B cell (primary cell): ENCODE measurements around the gene VAV2. TPM values are rescaled to one million over a fixed set of nuclear protein-coding genes. Genes with fewer than 3 reads are reported as not detected.

Experiments used
- ATAC-seq: fragments of 200-7000 bp; cut with Tn5 transposase; one replicate; pipeline ENCODE4 v1.10.0; 2021; ENCODE audit warnings: low read depth, mild to moderate bottlenecking, moderate number of reproducible peaks, moderate library complexity
- CTCF ChIA-PET: fragments of 350-600 bp; sonication (Branson Sonifier 250); formaldehyde crosslinking; loops from one replicate; lab custom pipeline; 2021; ENCODE audit warnings: antibody characterized with exemption, inconsistent platforms; lab: Charles Lee
- POLR2A ChIA-PET: fragments of 350-600 bp; sonication (Branson Sonifier 250); formaldehyde crosslinking; loops from one replicate; lab custom pipeline; 2021; ENCODE audit warnings: antibody characterized with exemption; lab: Charles Lee
- DNase-seq: peaks from one replicate; pipeline ENCODE4 v3.0.0; 2013
- H2AFZ ChIP-seq: 2 replicates; pipeline ENCODE4 v1.6.1; 2012; ENCODE audit warnings: mild to moderate bottlenecking, low read depth, low read length; ENCODE audit not compliant: insufficient read depth, poor library complexity, severe bottlenecking
- H3K27ac ChIP-seq, 2 donors: 1 replicate in 1 of 2; 2 replicates in 1 of 2; pipeline ENCODE4 v1.5.1; 2012 to 2013; ENCODE audit warnings: low read length in 2 of 2, mild to moderate bottlenecking in 2 of 2, moderate library complexity in 1 of 2
- H3K27me3 ChIP-seq, 4 experiments: fragments of 200-600 bp in 1 of 4; sonication (generic) in 1 of 4; replicated peaks in 1 of 4; 1 replicate in 2 of 4; 2 replicates in 2 of 4; pipeline versions ENCODE4 v1.6.1 to v1.7.0; 2013 to 2016; ENCODE audit warnings: low read length in 3 of 4, mild to moderate bottlenecking in 2 of 4, mixed read lengths in 1 of 4, moderate library complexity in 1 of 4; ENCODE audit not compliant: insufficient read depth in 4 of 4, control insufficient read depth in 3 of 4; ENCODE audit errors: control extremely low read depth in 1 of 4
- H3K36me3 ChIP-seq, 2 experiments: replicated peaks in 1 of 2; 1 replicate in 1 of 2; 2 replicates in 1 of 2; pipeline versions ENCODE4 v1.6.1 to v1.7.1; 2013; ENCODE audit warnings: low read length in 1 of 2; ENCODE audit not compliant: insufficient read depth in 2 of 2, control insufficient read depth in 1 of 2; ENCODE audit errors: control extremely low read depth in 1 of 2, extremely low read depth in 1 of 2
- H3K4me1 ChIP-seq, 2 donors: fragments of 200-600 bp in 1 of 2; sonication (generic) in 1 of 2; 1 replicate in 1 of 2; 2 replicates in 1 of 2; pipeline versions ENCODE4 v1.5.1 to v1.6.1; 2013 to 2017; ENCODE audit warnings: low read length in 2 of 2; ENCODE audit not compliant: control insufficient read depth in 2 of 2, insufficient read depth in 2 of 2
- H3K4me2 ChIP-seq: replicated peaks from 2 replicates; pipeline ENCODE3; 2012; ENCODE audit warnings: mild to moderate bottlenecking, low read depth, low read length; ENCODE audit not compliant: poor library complexity, severe bottlenecking
- H3K4me3 ChIP-seq, 5 experiments: fragments of 200-600 bp in 1 of 5; sonication (generic) in 1 of 5; 1 replicate in 3 of 5; 2 replicates in 2 of 5; pipeline versions ENCODE4 v1.5.1 to v1.7.0; 2011 to 2016; ENCODE audit warnings: low read length in 4 of 5, mild to moderate bottlenecking in 4 of 5, low read depth in 2 of 5, control low read depth in 1 of 5, moderate library complexity in 1 of 5; ENCODE audit not compliant: insufficient read depth in 1 of 5; ENCODE audit errors: control extremely low read depth in 1 of 5, extremely low read depth in 1 of 5
- H3K79me2 ChIP-seq: fragments of 200-600 bp; sonication (generic); one replicate; pipeline ENCODE4 v1.6.0; 2016; ENCODE audit warnings: low read length; ENCODE audit not compliant: control insufficient read depth, insufficient read depth
- H3K9ac ChIP-seq: fragments of 200-600 bp; sonication (generic); 2 replicates; pipeline ENCODE4 v1.6.1; 2017; ENCODE audit warnings: mild to moderate bottlenecking, low read length, moderate library complexity
- H3K9me3 ChIP-seq, 3 donors: one replicate each; pipeline versions ENCODE4 v1.6.1 to v1.7.1; 2013; ENCODE audit warnings: low read length in 2 of 3; ENCODE audit not compliant: control insufficient read depth in 2 of 3, insufficient read depth in 1 of 3; ENCODE audit errors: control extremely low read depth in 1 of 3
- H4K20me1 ChIP-seq: 2 replicates; pipeline ENCODE4 v1.6.0; 2012; ENCODE audit warnings: mild to moderate bottlenecking, low read length; ENCODE audit not compliant: insufficient read depth, control insufficient read depth, poor library complexity, severe bottlenecking
- H3K27ac Mint-ChIP-seq: one replicate; pipeline ENCODE4 v1.8.0; 2021; ENCODE audit warnings: mixed read lengths
- H3K27me3 Mint-ChIP-seq: one replicate; pipeline ENCODE4 v1.8.0; 2021; ENCODE audit warnings: mixed read lengths
- H3K4me1 Mint-ChIP-seq: one replicate; pipeline ENCODE4 v1.8.0; 2021; ENCODE audit warnings: mixed read lengths
- H3K4me3 Mint-ChIP-seq: one replicate; pipeline ENCODE4 v1.8.0; 2021; ENCODE audit warnings: mixed read lengths
- H3K9me3 Mint-ChIP-seq: one replicate; pipeline ENCODE4 v1.8.0; 2022; ENCODE audit warnings: mixed read lengths; ENCODE audit not compliant: insufficient read depth
- CTCF ChIP-seq: fragments of 200-600 bp; IDR thresholded peaks from one replicate; pipeline ENCODE4 v1.8.0; 2022; ENCODE audit warnings: antibody characterized with exemption, mild to moderate bottlenecking
- EZH2 ChIP-seq: IDR thresholded peaks from 2 replicates; pipeline ENCODE4 v1.6.1; 2012; ENCODE audit warnings: borderline replicate concordance, low read depth, mild to moderate bottlenecking, moderate library complexity, low read length; ENCODE audit not compliant: insufficient read depth, poor library complexity, severe bottlenecking
- WGBS: methylation state at CpG from one replicate; pipeline ENCODE4 v1.1.5; 2013; ENCODE audit warnings: missing lambda C conversion rate; ENCODE audit not compliant: insufficient coverage; 5-methylcytosine and 5-hydroxymethylcytosine counted together
- intact Hi-C: fragments of 100-400 bp; cut with micrococcal nuclease; formaldehyde crosslinking; loops from one replicate; pipeline ENCODE4 v1.10.0; 2022
- polyA plus RNA-seq: library from polyadenylated mRNA; depleted of rRNA; stranded (reverse); fragments of >200 nt; gene quantifications from 2 replicates; pipeline ENCODE4 v1.2.3, GENCODE V29; 2012
- total RNA-seq, 2 donors: library from RNA; stranded (reverse); fragments of 120-200 nt in 1 of 2; gene quantifications; 1 replicate in 1 of 2; 2 replicates in 1 of 2; pipeline versions ENCODE4 v1.2.3 to v1.2.4, GENCODE V29; 2013 to 2022

Gene VAV2
- total and polyA plus RNA-seq, 2 donors (not counting 1 experiment from before 2014, with no cell fraction given): 34.4 to 128 TPM

GRCh38 chr9:134024214-134024792 is 32.2 kb upstream of the VAV2 start:
- CTCF ChIA-PET: interaction anchor here (0.7 to 4.5 kb wide), 2 partner anchors 30 to 427 kb away, joined by 4 to 27 read pairs; no protein-coding TSS in a partner anchor
- DNase-seq (no peak), ATAC-seq (no peak)
- 100% methylated on average over 1 of the region's 4 CpGs for WGBS
- H2AFZ ChIP-seq: no peak overlapping the region
- H3K4me1 ChIP-seq: peaks cover 6 to 19% of the 10 kb centered on the region in 2 donors
- peaks cover 4% of the 10 kb centered on the region for H3K79me2 ChIP-seq
- POLR2A ChIA-PET: interaction anchor here (0.6 kb wide), 3 partner anchors 55 to 824 kb away, joined by 3 to 4 read pairs (median 4); partner anchors contain the start of gene RNU6ATAC
- TF ChIP-seq CTCF: no peak
- TF ChIP-seq EZH2: no peak
- peaks cover 0 to 4% (median 0%) of the 10 kb centered on the region in 3 donors for H3K9me3 ChIP-seq
- peak overlapping the region in 1 of 2 donors; percentile 2 for H3K27ac ChIP-seq
- intact Hi-C loops: loop anchor here (2.0 kb wide), 3 partner anchors 36 to 112 kb away; partner anchors contain the start of gene WDR5
- peaks cover 0 to 10% of the 10 kb centered on the region in 2 experiments for H3K36me3 ChIP-seq
- no peaks in the 10 kb centered on the region for H3K9me3 Mint-ChIP-seq
- H3K9ac ChIP-seq: no peak overlapping the region
- H3K4me1 Mint-ChIP-seq: peaks cover 11% of the 10 kb centered on the region
- peak overlapping the region; percentile 89 for H3K4me2 ChIP-seq
- peak overlapping the region; percentile 43 for H3K27ac Mint-ChIP-seq
- H4K20me1 ChIP-seq: peaks cover 13% of the 10 kb centered on the region
- peak overlapping the region; percentile 86 for H3K4me3 Mint-ChIP-seq
- no peak overlapping the region for H3K4me3 ChIP-seq
- no peaks in the 10 kb centered on the region for H3K27me3 ChIP-seq
- no peaks in the 10 kb centered on the region for H3K27me3 Mint-ChIP-seq

- Histone ChIP-seq H3K4me3 (no peak overlapping the region), H3K36me3 (no peaks in the 10 kb centered on the region), H3K27me3 (peaks cover 0 to 2% (median 0%) of the 10 kb centered on the region in 4 experiments), H3K4me2 (no peak overlapping the region), H3K79me2 (no peaks in the 10 kb centered on the region), H3K9ac (no peak overlapping the region), H3K27ac (no peak overlapping the region), H4K20me1 (no peaks in the 10 kb centered on the region), H2AFZ (no peak overlapping the region), H3K4me1 (no peaks in the 10 kb centered on the region), H3K9me3 (peaks cover 0 to 24% (median 0%) of the 10 kb centered on the region in 3 donors)
- no peaks in the 10 kb centered on the region for H3K27me3 Mint-ChIP-seq
- DNase-seq (no peak), ATAC-seq (no peak)
- WGBS: 83% methylated on average over 1 of the region's 2 CpGs
- no peaks in the 10 kb centered on the region for H3K4me1 Mint-ChIP-seq
- no peaks in the 10 kb centered on the region for H3K9me3 Mint-ChIP-seq
- no peak overlapping the region for H3K27ac Mint-ChIP-seq
- intact Hi-C loops: no loop called here
- TF ChIP-seq EZH2 (no peak), CTCF (no peak)
- ChIA-PET POLR2A (no interaction called here), CTCF (no interaction called here)
- H3K4me3 Mint-ChIP-seq: no peak overlapping the region
These were observed 22.8 kb upstream of the VAV2 start for GRCh38 chr9:134014946-134015345.
